Adipocyte (in vitro differentiated cells): ENCODE data around the gene ASPHD2.
A peak's percentile ranks its signal among the peaks of the same experiment; 100 is the strongest.
"Not testable (repeated sequence)": the region's sequence is repeated elsewhere in the genome, so short reads cannot be mapped to it uniquely, and the experiment has no call there.

Source experiments
- DNase-seq: peaks from one replicate; pipeline ENCODE4 v3.0.0-alpha.2; 2015; ENCODE audit warnings: low read depth
- H3K27me3 ChIP-seq: replicated peaks from 2 replicates; pipeline ENCODE4 v1.7.0; 2013; ENCODE audit warnings: mild to moderate bottlenecking, low read length, moderate library complexity; ENCODE audit not compliant: control insufficient read depth, insufficient read depth
- H3K36me3 ChIP-seq: 2 replicates; pipeline ENCODE4 v1.7.0; 2013; ENCODE audit warnings: low read length, mild to moderate bottlenecking, moderate library complexity; ENCODE audit not compliant: control insufficient read depth, insufficient read depth, severe bottlenecking
- H3K4me1 ChIP-seq: 2 replicates; pipeline ENCODE4 v1.7.0; 2013; ENCODE audit warnings: mild to moderate bottlenecking, low read length, moderate library complexity; ENCODE audit not compliant: control insufficient read depth, insufficient read depth
- H3K4me3 ChIP-seq: 2 replicates; pipeline ENCODE4 v1.7.0; 2013; ENCODE audit warnings: mild to moderate bottlenecking, low read length, moderate library complexity
- H3K9ac ChIP-seq: 2 replicates; pipeline ENCODE4 v1.7.0; 2013; ENCODE audit warnings: mild to moderate bottlenecking, low read length, moderate library complexity
- H3K9me3 ChIP-seq: 2 replicates; pipeline ENCODE4 v1.7.0; 2013; ENCODE audit warnings: mild to moderate bottlenecking, low read length, moderate library complexity; ENCODE audit not compliant: control insufficient read depth

Gene ASPHD2

DNA sequence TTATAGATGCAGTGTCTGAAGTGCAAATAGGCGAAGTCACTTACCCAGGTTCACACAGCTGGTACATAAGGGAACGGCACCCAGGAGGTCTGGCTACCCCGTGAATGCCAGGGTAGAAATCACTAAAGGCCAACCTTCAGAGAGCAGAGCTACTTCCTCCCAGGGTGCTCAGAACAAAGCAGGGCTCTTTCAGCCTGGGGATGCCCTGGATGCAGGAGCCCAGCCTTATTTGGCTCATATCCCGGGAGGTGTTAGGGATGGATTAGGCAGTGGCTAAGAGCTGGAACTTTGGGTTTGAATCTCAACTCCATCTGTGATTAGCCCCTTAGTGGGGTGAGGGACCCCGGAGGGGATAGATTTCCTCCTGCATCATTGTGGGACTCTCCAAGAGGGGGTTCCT, 33.1 kb upstream of the ASPHD2 start:
- Histone ChIP-seq H3K9ac (no peak overlapping the region), H3K27me3 (peaks cover 15% of the 10 kb centered on the region), H3K4me1 (peaks cover 4% of the 10 kb centered on the region), H3K36me3 (no peaks in the 10 kb centered on the region), H3K4me3 (no peak overlapping the region), H3K9me3 (no peaks in the 10 kb centered on the region)
- no peak for DNase-seq

DNA sequence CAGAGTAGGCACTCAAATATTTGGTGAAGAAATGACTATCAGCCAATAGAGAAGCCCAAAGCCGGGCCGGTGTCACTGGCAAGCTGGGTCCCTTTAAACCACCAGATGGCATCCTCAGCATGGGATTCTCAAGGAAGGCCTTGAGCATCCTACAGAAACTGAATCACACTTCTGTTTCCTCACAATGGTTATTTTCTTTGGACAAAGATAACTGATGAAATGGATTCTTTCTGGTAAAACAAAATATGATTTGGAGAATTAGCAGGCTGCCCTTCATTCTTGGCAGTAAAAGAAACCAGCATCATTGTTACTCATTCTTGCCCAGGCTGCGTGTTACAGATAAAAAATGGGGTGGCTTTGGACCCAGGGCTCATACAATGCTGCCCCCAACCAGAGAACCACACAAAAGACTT, 30.3 kb upstream of the ASPHD2 start:
- Histone ChIP-seq H3K9ac (peak overlapping the region; percentile 15), H3K9me3 (no peaks in the 10 kb centered on the region), H3K27me3 (peaks cover 11% of the 10 kb centered on the region), H3K4me1 (peaks cover 4% of the 10 kb centered on the region), H3K4me3 (no peak overlapping the region), H3K36me3 (no peaks in the 10 kb centered on the region)
- DNase-seq, result peak; percentile 91

GRCh38 chr22:26399289-26399688, 29.8 kb upstream of the ASPHD2 start:
- H3K9me3 ChIP-seq, result no peaks in the 10 kb centered on the region

GRCh38 chr22:26401726-26402125, 27.3 kb upstream of the ASPHD2 start:
- Histone ChIP-seq H3K4me1 (peaks cover 4% of the 10 kb centered on the region), H3K9ac (no peak overlapping the region), H3K36me3 (no peaks in the 10 kb centered on the region), H3K9me3 (no peaks in the 10 kb centered on the region), H3K27me3 (peaks cover 13% of the 10 kb centered on the region), H3K4me3 (no peak overlapping the region)
- no peak for DNase-seq

More at GRCh38 chr22:26399289-26399688, 29.8 kb upstream of the ASPHD2 start:
- H3K36me3 ChIP-seq, result no peaks in the 10 kb centered on the region
- H3K9ac ChIP-seq, result peak overlapping the region; percentile 15
- H3K27me3 ChIP-seq, result peaks cover 10% of the 10 kb centered on the region
- H3K4me1 ChIP-seq, result peaks cover 4% of the 10 kb centered on the region
- no peak overlapping the region for H3K4me3 ChIP-seq
- peak; percentile 8 for DNase-seq

DNA sequence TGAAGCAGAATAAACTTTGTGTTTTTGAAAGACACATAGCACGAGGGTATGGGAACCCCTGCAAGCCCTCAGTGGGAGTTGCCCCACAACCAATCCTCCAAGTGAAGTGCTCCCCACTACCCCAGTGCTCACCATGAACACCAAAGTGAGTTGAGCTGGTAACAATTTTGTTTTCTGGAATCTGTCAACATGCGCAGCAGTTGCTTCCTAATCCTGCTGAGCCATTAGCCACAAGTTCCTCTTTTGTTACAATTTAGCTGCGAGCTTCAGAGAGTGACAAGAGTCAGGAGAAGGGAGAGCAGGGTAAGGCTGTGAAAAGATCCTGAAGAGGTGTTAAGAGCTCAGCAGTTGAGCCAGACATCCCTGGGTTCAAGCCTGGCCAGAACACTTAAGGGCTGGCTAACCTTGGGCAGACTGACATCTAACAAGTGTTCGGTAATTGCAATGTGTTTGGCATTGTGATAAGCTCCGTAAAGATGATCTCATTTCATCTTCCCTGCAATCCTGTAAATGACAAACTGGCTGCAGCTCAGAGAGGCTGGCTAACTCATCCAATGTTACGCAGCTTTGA, 24.1 kb upstream of the ASPHD2 start:
- Histone ChIP-seq H3K9ac (no peak overlapping the region), H3K36me3 (no peaks in the 10 kb centered on the region), H3K4me1 (no peaks in the 10 kb centered on the region), H3K4me3 (no peak overlapping the region), H3K9me3 (peaks cover 4% of the 10 kb centered on the region), H3K27me3 (peaks cover 30% of the 10 kb centered on the region)
- no peak for DNase-seq

DNA sequence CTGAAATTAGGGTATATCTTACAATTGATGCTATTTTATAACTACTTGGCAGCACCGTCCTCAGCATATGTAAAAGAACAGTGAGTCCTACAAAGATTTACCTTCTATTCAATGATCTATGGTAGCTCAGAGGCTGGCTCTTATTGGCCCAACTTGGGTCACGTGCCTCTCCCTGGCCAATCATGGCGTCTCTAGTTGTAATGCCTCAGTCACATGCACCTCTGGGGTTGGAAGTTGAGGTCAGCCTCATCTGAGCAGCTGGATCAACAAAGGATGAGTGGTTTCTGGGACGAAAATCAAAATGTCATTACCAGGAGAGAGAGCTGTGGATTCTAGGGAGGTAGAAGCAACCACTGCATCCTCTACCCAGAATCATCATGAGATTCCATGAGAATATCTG, 22.9 kb upstream of the ASPHD2 start:
- Histone ChIP-seq H3K27me3 (peaks cover 41% of the 10 kb centered on the region), H3K4me1 (no peaks in the 10 kb centered on the region)
- no peak for DNase-seq

GRCh38 chr22:26408562-26409220, 20.4 kb upstream of the ASPHD2 start:
- DNase-seq, H3K9ac ChIP-seq, H3K4me3 ChIP-seq, H3K36me3 ChIP-seq, H3K4me1 ChIP-seq, H3K9me3 ChIP-seq: not testable (repeated sequence)
- peaks cover 56% of the 10 kb centered on the region for H3K27me3 ChIP-seq

More for the DNA sequence above, 22.9 kb upstream of the ASPHD2 start:
- H3K4me3 ChIP-seq, result no peak overlapping the region
- no peaks in the 10 kb centered on the region for H3K36me3 ChIP-seq
- no peak overlapping the region for H3K9ac ChIP-seq
- peaks cover 6% of the 10 kb centered on the region for H3K9me3 ChIP-seq

GRCh38 chr22:26409719-26410335, 19.2 kb upstream of the ASPHD2 start:
- H3K27me3 ChIP-seq, result peaks cover 60% of the 10 kb centered on the region
- no peaks in the 10 kb centered on the region for H3K4me1 ChIP-seq
- no peak overlapping the region for H3K9ac ChIP-seq
- H3K36me3 ChIP-seq, result no peaks in the 10 kb centered on the region
- H3K4me3 ChIP-seq, result no peak overlapping the region
- H3K9me3 ChIP-seq, result peaks cover 9% of the 10 kb centered on the region
- no peak for DNase-seq

DNA sequence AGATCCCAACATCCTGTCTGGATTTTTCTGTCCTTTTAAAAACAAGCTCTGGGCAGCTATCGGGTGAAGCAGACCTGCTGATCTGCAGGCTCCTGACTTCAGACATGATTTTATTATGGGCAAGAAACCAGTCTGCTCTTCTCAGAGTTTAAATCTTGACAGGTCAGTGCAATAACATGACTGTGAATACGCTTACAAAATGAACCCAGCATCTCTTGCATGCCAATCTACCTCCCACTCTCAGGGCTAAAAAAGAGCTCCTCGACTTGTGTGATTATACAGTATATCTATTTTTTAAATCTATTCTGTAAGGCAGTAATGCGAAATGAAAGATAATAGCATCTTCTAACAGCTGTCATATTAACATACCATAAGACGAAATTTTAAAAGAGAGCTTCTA, 18.7 kb upstream of the ASPHD2 start:
- Histone ChIP-seq H3K9me3 (peaks cover 9% of the 10 kb centered on the region), H3K36me3 (no peaks in the 10 kb centered on the region), H3K9ac (no peak overlapping the region), H3K4me3 (no peak overlapping the region), H3K4me1 (no peaks in the 10 kb centered on the region), H3K27me3 (peaks cover 58% of the 10 kb centered on the region)
- no peak for DNase-seq

GRCh38 chr22:26414347-26414746, 14.7 kb upstream of the ASPHD2 start:
- Histone ChIP-seq H3K4me3 (no peak overlapping the region), H3K36me3 (no peaks in the 10 kb centered on the region), H3K9ac (no peak overlapping the region), H3K27me3 (peaks cover 62% of the 10 kb centered on the region), H3K9me3 (peaks cover 9% of the 10 kb centered on the region), H3K4me1 (peaks cover 10% of the 10 kb centered on the region)
- no peak for DNase-seq

DNA sequence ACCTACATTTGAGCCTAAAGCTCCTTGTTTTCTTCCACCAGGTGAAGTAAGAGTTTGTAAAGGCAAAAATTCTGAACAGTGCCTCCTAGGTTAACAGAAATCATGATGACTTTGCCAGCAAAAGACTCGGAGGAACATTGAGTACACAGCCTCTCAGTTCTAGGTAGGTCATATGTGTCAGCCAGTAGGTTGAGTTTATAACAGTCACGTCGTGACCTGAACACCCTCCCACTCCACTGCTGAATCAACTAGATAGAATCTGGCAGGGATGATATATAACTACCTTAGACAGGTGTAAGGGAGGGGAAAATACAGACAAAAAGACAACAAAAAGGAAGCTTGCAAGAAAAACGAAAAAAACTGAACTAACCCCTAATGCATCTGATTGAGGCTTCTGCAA, 12.8 kb upstream of the ASPHD2 start:
- no peak overlapping the region for H3K4me3 ChIP-seq

More for the DNA sequence above, 12.8 kb upstream of the ASPHD2 start:
- peaks cover 2% of the 10 kb centered on the region for H3K9me3 ChIP-seq
- peaks cover 10% of the 10 kb centered on the region for H3K4me1 ChIP-seq
- DNase-seq, result no peak
- H3K27me3 ChIP-seq, result peaks cover 51% of the 10 kb centered on the region
- no peak overlapping the region for H3K9ac ChIP-seq
- H3K36me3 ChIP-seq, result no peaks in the 10 kb centered on the region
